Measurements from ENCODE around the gene SLC22A14.
"Not testable (repeated sequence)": the region's sequence is repeated elsewhere in the genome, so short reads cannot be mapped to it uniquely, and the experiment has no call there.

Gene SLC22A14

DNA sequence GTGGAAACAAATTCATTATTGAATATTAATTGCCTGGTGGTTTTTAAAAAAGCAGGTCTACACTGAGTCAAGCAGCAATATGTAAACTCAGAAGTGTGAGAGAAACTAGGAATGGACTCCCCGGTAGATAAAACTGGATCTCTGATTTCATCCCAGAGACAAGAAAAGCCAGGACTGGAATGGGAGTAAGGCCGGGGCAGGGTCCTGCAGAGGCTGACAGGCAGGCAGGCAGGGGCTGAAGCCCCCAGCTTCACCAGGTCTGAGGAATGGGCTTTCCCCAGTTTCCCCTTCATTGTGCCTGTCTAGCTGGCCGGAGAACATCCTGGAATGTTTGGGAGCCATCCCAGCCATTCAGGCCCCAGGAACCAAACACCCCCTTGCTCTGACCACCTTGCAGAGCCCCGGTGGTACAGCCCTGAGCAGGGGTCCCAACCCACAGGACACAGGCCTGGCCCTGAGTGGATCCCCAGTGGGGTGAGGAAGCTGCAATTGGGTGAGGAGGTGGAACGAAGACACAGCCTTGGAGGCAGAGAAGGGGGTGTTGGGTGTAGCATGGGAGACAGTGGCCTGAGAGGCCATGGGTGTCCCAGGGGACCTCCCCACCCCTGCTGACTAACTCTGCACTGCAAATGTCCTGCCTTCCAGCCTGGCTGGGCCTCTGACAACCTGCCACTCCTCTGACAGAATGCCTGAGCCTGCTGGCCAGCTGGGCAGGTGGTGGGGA is 32.8 kb downstream of the SLC22A14 start:
- no peak for DNase-seq

DNA sequence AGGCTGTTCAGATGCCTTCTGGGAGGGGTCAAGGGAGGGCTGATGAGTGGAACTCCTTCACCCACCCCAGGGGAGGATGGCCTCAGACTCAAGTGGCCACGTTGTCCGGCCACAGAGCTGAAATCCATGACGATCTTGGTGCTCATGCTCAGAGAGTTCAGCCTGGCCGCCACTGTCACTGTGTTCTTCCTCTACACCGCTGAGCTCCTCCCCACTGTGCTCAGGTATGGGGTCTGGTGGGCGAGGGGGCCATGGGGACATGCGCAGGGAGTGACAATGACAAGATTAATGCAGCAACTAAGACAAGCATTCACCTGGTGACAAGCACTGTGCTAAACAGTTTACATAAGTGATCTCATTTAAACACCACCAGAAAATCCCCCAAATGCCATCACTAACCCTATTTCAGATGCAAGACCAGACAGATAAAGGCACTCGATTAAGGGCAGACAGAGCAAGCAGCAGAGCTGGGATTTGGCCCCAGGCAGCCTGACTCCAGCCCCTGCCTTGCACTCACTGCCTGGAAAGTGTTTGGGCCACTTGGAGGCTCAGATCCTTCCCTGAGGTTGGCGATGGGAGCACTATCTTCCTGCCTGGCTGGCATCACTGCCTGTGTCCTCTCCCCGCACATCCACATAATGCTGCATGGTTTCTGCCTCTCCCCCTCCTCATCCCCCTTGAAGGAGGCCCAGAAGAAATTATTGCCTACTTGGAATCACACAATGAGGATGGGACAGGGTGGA is 33.6 kb downstream of the SLC22A14 start:
- DNase-seq, result no peak

DNA sequence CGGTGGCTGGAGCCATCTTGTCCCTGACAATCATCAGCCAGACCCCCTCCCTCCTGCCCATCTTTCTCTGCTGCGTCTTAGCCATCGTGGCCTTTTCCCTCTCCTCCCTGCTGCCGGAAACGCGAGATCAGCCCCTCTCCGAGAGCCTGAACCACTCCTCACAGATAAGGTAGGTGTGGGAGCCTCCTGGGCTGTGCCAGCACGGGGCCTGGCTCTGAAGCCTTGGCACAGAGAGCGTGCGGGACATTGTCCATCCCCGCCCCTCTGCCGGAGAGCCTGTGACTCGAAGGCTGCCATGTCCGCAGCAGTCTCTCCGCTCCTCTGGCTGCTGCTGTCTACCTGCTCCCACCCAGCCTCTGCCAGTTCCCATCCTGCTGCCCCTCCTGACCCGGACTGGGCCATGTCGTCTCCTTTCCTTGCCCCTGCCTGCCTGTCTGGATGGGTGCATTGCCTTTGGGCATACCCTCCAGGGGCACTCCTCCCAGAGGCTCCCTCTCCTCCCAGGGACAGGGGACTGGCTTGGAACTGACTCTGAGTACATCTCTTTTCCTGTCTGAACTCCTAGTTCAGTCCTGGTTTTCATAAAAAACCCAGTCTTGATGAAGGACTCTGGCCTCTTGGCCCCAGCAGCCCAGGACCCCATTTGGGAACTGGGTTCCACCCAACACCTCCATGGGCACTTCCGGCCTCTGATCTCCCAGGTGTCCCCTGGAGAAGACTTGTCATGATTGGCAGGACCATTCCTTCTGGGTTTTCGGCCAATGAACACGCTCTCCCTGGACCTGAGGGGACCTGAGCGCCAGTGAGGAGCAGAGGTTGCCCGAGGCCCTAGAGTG is 34.5 kb downstream of the SLC22A14 start:
- DNase-seq, result no peak

DNA sequence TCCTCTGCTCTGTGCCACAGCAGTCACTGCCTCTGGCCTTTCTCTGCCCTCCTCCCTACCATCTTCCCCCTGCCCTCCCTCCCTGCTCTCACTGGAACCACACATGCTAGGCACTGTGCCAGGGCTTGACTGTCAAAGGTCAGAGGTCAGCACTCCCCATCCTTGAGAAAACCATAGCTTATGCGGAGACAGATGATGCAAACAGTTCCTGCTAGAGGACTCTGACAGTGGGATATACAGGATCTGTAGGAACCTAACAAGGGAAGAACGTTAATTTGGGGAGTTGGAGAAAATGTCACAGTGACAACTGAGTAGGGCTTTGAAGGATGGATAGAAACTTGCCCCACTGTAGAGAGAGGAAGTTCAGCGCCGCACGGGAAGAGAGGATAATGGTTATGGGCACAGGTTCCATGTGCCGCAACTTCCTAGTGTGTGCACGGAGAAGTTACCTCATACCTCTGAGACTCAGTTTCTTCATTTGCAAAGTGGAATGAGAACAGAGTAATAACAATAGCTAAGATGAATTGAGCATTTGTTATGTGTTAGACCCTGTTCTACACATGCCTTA is 35.2 kb downstream of the SLC22A14 start:
- DNase-seq, result no peak

DNA sequence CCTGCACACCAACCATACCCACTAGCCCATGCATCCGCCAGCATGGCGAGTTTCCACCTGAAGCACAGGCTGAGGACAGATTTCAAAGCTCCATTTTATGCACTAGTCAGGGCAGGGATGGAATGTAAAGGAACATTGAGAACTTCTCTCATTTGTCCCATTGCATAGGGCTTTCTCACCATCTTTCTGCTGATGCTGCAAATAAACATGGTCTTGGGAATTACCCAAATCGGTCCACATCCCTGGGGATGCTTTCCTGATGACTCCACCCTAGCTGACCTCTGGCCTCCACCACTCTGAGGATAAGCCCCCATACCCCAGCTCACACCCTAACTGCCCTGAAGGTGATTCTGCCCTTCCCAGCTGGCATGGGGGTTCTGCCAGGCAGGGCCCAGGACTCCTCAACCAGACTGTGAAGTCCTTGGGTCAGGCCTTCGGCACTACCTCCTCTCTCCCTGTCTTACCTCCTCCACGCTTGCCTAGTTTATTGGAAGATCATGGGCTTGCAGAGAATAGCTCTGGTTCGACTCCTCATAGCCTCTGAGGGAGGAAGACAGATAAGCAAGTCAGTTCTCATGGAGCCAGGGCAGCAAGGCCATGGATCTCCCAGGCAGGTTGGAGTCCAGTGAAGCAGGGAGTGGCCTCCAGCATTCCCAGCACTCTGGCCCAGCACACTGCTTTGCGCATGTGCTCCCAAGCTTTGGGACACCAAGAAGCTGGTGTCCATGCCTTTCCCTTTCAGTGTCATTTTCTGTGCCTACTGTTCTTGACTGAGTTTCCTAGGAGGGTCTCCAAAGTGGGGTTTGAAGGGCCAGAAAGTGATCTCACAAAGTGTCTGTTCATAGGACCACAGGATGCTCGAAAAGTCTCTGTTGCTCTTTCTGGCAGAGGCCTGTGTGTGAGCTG is 36.9 kb downstream of the SLC22A14 start:
- no peak for DNase-seq

DNA sequence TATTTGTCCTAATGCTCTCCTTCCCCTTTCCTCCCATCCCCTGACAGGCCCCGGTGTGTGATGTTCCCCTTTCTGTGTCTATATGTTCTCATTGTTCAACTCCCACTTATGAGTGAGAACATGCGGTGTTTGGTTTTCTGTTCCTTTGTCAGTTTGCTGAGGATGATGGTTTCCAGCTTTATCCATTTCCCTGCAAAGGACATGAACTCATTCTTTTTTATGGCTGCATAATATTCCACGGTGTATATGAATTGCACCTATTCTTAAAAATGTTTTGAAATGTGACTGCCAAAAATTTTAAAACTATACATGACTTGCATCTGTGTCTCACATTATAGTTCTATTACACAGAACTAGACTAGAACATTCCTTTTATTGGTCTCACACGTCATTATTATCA is 38.5 kb downstream of the SLC22A14 start:
- not testable (repeated sequence) for DNase-seq

DNA sequence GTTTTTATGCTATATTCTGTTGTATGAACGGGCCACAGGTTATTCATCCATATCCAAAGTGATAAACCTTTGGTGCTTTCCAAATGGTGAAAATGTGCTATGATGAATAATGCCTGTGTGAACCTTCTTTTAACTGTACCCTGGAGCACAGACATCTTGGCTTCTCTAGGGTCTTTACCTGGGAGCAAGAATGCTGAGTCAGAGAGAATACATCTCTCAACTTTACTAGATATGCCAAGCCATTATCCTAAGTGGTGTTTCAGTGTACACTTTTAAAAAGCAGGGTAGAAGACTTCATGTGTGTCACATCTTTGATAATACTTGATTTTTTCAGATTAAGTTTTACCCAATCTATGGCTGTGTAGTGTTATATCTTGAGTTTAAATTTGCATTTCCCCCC is 41.0 kb downstream of the SLC22A14 start:
- DNase-seq, result no peak

DNA sequence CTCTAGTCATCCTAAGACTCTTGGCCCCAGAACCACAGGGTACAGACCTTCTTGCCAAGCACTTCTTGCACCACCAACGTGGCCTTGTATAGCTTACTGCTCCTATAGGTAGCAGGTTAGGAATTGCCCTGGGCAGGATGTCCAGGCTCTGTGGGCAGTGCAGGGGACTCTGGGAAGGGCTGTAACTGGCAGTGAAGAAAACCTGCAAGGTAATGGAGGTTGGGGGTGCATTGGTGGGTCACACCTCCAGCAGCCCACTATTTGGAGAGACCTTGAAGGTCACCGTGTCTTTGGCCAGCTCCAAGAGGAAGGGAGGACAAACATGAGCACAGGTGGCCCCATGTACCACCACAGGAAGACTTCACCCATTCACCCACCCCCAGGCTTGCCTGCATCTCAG is 43.2 kb downstream of the SLC22A14 start:
- DNase-seq, result no peak

DNA sequence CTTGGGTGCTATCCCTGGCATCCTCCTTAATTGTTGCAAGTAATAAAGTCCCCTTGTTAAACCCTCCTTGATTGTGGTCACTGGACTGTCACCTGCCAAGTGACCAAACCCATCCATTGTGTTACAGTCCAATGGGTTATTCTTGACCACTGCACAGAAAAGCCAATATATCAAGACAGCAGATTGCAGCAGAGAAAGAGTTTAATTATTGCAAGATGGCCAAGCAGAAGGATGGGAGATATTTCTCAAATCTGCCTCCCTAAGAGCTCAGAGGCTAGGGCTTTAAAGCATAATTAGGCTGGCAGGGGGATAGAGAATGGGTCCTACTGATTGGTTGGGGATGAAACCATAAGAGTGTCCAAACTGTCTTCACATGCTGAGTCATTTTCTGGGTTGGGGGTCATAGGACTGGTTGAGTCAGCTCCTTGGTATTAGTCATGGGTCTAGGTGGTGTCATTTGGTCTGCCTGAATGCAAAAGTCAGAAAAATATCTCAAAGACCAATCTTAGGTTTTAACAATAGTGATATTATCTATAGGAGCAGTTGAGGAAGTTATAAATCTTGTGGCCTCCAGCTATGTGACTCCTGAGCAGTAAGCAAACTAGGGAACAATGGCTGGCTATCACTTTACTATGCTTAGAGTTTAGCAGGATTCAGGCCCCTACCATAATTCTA is 45.4 kb downstream of the SLC22A14 start:
- DNase-seq, result no peak

DNA sequence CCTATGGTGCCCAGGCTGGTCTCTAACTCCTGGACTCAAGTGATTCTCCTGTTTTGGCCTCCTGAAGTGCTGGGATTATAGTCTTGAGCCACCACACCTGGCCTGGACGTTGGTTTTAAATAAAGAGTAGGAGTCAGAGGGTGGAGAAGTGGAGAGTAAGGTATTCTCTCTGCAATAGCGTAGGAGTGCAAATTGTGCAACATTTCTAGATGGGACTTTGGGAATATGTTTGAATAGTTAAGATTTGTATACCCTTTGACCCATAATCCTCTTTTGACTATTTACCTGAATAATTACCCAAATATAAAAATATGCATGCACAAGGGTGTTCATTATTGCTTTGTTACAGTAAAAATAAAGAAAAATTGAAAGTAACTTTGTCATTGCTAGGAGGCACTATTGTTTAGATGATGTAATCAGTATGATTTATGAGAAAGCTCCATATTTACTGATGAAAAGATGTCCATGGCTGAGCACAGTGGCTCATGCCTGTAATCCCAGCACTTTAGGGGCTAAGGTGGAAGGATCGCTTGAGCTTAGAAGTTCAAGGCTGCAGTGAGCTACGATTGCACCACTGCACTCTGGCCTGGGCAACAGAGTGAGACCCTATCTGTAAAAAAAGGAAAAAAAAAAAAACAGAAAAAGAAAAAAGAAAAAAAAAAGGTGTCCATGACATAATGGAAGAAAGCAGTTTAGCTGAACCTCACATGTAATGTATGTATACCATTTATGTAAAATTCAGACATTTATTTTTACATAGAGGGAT is 49.3 kb downstream of the SLC22A14 start:
- DNase-seq, result no peak

DNA sequence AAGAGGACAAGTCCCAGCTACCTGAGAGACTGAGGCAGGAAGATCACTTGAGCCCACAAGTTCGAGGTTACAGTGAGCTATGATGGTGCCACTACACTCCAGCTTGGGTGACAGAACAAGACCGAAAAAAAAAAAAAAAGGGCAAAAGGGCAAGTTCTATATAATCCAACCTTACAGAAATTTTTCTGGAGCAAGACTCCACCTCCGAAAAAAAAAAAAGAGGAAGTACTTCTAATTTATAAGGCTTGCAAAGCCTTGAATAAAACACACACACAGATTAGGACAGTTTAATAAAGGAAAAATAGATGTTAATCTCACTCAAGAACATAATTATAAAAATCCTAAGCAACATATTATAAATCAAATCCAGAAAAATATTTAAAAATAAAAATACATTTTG is 50.1 kb downstream of the SLC22A14 start:
- no peak for DNase-seq

DNA sequence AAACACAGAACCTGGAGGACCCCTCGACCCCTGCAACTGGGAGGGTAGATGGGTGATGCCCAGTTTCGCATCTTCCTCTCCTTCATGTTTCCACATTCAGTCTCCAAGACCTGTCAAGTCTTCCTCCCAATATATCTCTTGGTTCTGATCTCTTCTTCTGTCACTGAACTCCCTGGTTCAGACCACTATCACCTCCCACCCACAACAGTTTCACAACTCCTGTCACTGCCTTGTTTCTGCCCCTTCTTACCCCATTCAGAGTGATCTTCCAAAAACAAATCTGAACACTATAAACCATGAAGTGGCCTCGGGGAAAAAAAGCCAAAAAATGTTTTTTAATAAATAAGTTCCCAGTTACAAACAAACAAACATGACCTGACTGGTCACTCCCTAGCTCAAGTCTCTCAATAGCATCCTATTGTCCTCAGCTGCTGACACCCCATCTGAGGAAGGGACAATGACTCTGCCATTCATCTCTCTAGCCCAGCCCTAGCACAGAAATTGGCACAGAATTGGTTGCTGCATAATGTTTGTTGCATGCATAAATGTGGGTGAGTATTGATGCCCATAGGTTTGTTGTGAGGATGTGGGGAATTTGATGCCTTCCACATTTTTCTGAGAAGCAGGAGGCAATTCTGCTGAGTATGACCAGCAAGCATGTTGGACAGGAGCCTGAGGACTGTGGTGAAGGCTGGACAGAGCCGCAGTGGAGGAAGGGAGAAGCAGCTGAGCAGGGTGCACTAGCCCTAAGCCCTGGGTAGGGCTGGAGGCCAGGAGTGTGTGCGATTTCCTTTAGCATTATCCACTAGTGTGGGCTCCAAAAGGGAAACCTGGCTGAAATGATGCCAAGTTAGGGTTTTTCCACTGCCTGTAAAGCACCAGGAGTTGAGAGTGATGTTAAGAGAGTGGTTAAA is 52.3 kb downstream of the SLC22A14 start:
- no peak for DNase-seq

DNA sequence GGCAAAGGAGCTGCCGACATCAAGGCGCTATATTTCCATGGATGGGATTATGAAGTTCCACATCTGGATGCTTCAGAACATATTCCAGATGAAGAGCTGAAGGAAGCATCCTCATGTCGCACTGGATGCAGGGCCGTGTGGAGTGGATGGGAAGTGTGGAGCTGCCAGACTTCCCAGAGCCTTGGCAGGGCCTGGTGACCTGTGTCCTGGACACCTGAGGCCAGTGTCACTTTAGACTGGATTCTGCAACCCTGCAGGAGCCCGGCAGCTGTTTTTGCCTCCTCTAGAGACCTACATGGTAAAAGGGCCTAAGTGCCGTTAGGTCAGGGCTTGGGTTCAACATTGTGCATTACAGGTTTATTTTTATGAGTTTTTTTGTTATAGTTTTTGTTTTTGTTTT is 53.2 kb downstream of the SLC22A14 start:
- DNase-seq, result no peak

DNA sequence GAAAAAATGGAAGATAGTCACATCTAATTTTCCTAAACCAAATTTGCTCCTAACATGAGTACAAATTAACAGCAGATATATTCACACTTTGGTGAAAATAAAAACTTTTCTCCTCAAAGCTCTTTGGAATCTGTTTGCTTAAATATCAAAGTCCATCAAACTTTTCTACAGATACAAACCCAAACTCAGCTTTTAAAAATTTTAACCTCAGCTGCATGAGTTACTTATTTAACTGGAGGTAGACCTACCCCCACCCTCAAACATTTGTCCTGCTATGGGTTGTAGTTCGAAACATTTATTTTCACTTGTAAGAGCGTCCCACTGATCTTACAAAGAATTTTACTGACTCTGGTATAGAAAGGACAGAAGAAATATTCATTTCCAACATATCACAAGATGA is 55.6 kb downstream of the SLC22A14 start:
- DNase-seq, result no peak

DNA sequence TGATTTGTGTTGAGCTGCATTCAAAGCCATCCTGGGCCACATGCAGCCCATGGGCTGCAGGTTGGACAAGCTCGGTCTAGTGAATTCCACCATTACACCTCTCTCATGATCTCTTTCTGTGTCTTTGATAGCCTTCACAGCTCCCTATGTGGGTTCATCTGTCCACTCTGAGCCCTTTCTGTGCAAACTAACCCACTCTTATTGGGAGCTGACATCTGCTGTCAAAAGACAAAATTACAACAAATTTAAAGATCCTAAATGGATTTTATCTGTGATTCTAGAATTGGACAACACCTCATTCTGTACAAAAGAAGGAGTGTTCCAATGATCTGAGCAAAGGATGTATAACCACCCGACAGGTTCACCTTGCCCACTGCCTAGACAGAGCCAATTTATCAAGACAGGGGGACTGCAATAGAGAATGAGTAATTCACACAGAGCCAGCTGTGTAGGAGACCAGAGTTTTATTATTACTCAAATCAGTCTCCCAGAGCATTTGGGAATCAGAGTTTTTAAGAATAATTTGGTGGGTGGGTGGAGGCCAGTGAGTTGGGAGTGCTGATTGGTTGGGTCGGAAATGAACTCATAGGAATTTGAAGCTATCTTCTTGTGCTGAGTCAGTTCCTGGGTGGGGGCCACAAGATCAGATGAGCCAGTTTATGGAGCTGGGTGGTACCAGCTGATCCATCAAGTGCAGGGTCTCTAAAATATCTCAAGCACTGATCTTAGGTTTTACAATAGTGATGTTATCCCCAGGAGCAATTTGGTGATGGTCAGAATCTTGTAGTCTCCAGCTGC is 61.9 kb downstream of the SLC22A14 start:
- no peak for DNase-seq

DNA sequence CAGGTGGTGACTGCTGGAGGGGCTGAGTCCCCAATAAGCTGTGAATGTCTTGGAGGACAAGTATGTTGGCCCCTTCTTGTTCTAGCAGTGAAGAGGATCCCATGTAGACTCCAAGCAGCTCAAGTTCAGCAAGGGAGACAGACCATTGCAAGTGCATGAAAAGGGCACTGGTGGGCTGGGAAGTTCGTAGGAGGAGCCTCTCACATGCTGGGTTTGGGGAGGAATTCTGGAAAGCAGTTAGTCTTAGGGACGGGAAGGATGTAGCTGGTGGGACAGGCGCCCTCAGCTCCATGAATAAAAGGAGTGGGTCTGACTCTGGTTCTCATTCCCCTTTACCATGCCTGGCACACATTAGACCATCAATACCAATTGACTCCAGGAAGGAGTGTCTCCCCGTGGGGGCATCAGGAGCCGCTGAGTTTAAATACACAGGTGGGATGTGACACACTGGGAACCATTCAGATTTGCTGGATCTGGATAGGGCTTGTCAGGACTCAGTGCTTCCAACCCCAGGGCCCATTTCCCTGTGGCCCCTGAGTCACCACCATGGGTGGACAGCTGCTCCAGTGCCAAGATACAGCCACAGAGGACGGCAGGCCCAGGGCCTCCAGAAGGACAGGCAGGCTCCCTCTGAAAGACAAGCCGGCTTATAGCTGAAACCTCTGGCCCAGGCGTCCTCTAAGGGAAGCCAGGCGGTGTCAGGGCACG is 63.9 kb downstream of the SLC22A14 start:
- no peak for DNase-seq

DNA sequence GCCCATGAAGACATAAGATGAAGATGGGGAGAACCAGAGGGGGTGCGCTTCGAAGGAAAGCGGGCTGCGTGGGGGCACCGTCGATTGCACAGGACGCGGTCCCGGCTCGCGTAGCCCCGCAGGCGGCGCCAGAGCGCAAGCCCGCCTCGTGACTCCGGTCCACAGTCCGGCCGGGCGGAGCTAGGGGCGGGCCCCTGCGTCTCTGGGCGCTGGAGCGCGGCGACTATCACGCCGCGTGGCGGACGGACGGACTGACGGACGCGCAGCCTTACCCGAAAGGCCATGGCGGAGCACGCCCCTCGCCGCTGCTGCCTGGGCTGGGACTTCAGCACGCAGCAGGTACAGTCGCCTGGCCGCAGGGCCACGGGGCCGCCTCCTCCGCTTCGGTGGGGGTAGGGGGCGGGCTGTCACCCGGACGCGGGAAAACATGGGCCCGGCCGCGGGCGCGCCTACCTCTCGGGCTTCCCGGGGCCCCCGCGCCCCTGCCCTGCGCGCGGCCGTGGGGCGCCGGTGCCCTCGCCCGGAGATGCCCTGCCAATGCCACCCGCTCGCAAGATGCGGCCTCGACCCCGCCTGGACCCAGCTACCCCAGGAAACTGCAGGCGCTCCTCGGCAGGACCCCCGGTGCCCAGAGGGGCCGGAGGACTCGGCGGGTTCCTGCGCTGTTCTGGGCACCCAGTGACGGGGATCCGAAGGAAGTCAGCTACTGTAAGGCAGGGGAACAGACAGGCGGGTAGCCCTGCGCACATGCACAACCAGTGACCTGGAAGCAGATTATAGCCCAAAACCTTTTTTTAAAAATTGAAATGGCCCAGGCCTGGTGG is 64.7 kb downstream of the SLC22A14 start, which contains the start of gene XYLB:
TSS of gene XYLB (plus strand) at position 199 of the 824 bp plus-strand sequence. CDS start at position 283, 84 bp downstream.
- DNase-seq, result peak; percentile 64

Data from GOT3 (cell line).